NCI-H524 (cell line): Measurements from ENCODE around the gene KLHL30.
A peak's percentile ranks its signal among the peaks of the same experiment; 100 is the strongest.
"Not testable (repeated sequence)": the region's sequence is repeated elsewhere in the genome, so short reads cannot be mapped to it uniquely, and the experiment has no call there.

ENCODE experiments used
- DNase-seq, 2 experiments: peaks; one replicate each; lab custom pipeline; 2025; lab: John Stamatoyannopoulos, UW

KLHL30 gene

GRCh38 chr2:238161291-238162051 lies 23.0 kb downstream of the KLHL30 start:
- no peak for DNase-seq

- DNase-seq, result no peak
These were observed 23.9 kb downstream of the KLHL30 start for GRCh38 chr2:238162251-238162845.

GRCh38 chr2:238162846-238163441 lies 24.5 kb downstream of the KLHL30 start:
- DNase-seq, result no peak

- DNase-seq, result no peak
These were observed 25.2 kb downstream of the KLHL30 start for GRCh38 chr2:238163481-238164198.

GRCh38 chr2:238164906-238165287 lies 26.4 kb downstream of the KLHL30 start:
- DNase-seq, result no peak

GRCh38 chr2:238165288-238165921 lies 26.9 kb downstream of the KLHL30 start:
- no peak for DNase-seq

- DNase-seq, result no peak
These were observed 28.2 kb downstream of the KLHL30 start for GRCh38 chr2:238166391-238167343.

GRCh38 chr2:238167344-238167715 lies 28.9 kb downstream of the KLHL30 start:
- DNase-seq, result no peak

- DNase-seq, result no peak
These were observed 29.3 kb downstream of the KLHL30 start for GRCh38 chr2:238167761-238168160.

GRCh38 chr2:238168196-238169047 lies 30.0 kb downstream of the KLHL30 start:
- DNase-seq, result no peak

- no peak for DNase-seq
These were observed 30.7 kb downstream of the KLHL30 start for GRCh38 chr2:238169048-238169707.

GRCh38 chr2:238169708-238170251 lies 31.3 kb downstream of the KLHL30 start:
- peak in 1 of 2 experiments; percentile 34 for DNase-seq

- no peak for DNase-seq
These were observed 32.1 kb downstream of the KLHL30 start for GRCh38 chr2:238170386-238171071.

GRCh38 chr2:238171072-238171431 lies 32.6 kb downstream of the KLHL30 start:
- not testable (repeated sequence) for DNase-seq

- DNase-seq, result no peak
These were observed 33.2 kb downstream of the KLHL30 start for GRCh38 chr2:238171575-238172187.

- DNase-seq, result no peak
These were observed 34.0 kb downstream of the KLHL30 start for GRCh38 chr2:238172439-238172838.

GRCh38 chr2:238173692-238174091 lies 35.2 kb downstream of the KLHL30 start:
- peak in 1 of 2 experiments; percentile 25 for DNase-seq

- DNase-seq, result no peak
These were observed 35.8 kb downstream of the KLHL30 start for GRCh38 chr2:238174291-238174690.
